ENCODE data around the gene IL4I1.

The IL4I1 gene

GRCh38 chr19:49894011-49894664, 2.5 kb downstream of the IL4I1 start:
- TF ChIP-seq CTCF (IDR thresholded peaks at IDR 0.05; ENCODE audit: low read depth, low read length, missing control alignments) = no peak
- H3K4me3 ChIP-seq (ENCODE audit: low read depth, low read length) = peak overlapping the region; percentile 59
- DNase-seq (ENCODE audit: low read depth) = no peak

- TF ChIP-seq CTCF (IDR thresholded peaks at IDR 0.05; ENCODE audit: low read depth, low read length, missing control alignments) = no peak
- H3K4me3 ChIP-seq (ENCODE audit: low read depth, low read length) = peak overlapping the region; percentile 36; the same call in 1 of the 2 replicates
- no peak for DNase-seq (ENCODE audit: low read depth)
Observed at GRCh38 chr19:49892716-49893115, 4.0 kb downstream of the IL4I1 start.

GRCh38 chr19:49891393-49891792, 5.3 kb downstream of the IL4I1 start:
- H3K4me3 ChIP-seq (ENCODE audit: low read depth, low read length) = no peak overlapping the region; the same call in 1 of the 2 replicates
- DNase-seq (ENCODE audit: low read depth) = no peak
- TF ChIP-seq CTCF (IDR thresholded peaks at IDR 0.05; ENCODE audit: low read depth, low read length, missing control alignments) = no peak

- peak overlapping the region; percentile 36 for H3K4me3 ChIP-seq (ENCODE audit: low read depth, low read length)
- DNase-seq (ENCODE audit: low read depth) = no peak
- TF ChIP-seq CTCF (IDR thresholded peaks at IDR 0.05; ENCODE audit: low read depth, low read length, missing control alignments) = no peak
Observed at GRCh38 chr19:49890349-49891311, 6.1 kb downstream of the IL4I1 start.

GRCh38 chr19:49889687-49890348, 6.9 kb downstream of the IL4I1 start:
- peak overlapping the region; percentile 36 for H3K4me3 ChIP-seq (ENCODE audit: low read depth, low read length)
- TF ChIP-seq CTCF (IDR thresholded peaks at IDR 0.05; ENCODE audit: low read depth, low read length, missing control alignments) = peak; percentile 81
- no peak for DNase-seq (ENCODE audit: low read depth)

GRCh38 chr19:49889038-49889686, 7.5 kb downstream of the IL4I1 start:
- TF ChIP-seq CTCF (IDR thresholded peaks at IDR 0.05; ENCODE audit: low read depth, low read length, missing control alignments) = no peak
- DNase-seq (ENCODE audit: low read depth) = no peak
- H3K4me3 ChIP-seq (ENCODE audit: low read depth, low read length) = no peak overlapping the region; the same call in 1 of the 2 replicates
